PC-3 (cell line): Measurements from ENCODE around the gene GDPD3. TPM values are rescaled to one million over a fixed set of nuclear protein-coding genes. Genes with fewer than 3 reads are reported as not detected.
A peak's percentile ranks its signal among the peaks of the same experiment; 100 is the strongest.

Source experiments
- ATAC-seq: fragments of 200-7000 bp; cut with Tn5 transposase; 2 replicates; pipeline ENCODE4 v1.9.1; 2020; ENCODE audit warnings: mild to moderate bottlenecking, moderate library complexity
- BruUV-seq: library from RNA; stranded (reverse); fragments of 400-500 nt; replicated peaks from 2 replicates; lab custom pipeline; 2021; lab: Mats Ljungman, UMichigan
- CTCF ChIA-PET: fragments of 300-600 bp; sonication (Branson Sonifier 250); formaldehyde crosslinking; loops from one replicate; lab custom pipeline; 2022; ENCODE audit warnings: antibody characterized with exemption; lab: Charles Lee
- POLR2A ChIA-PET: fragments of 300-600 bp; sonication (Branson Sonifier 250); formaldehyde crosslinking; loops from one replicate; lab custom pipeline; 2022; ENCODE audit warnings: antibody characterized with exemption; ENCODE audit not compliant: unreplicated experiment; lab: Charles Lee
- DNase-seq: peaks from one replicate; pipeline ENCODE4 v3.0.0-alpha.2; 2015
- H2AFZ ChIP-seq: fragments of 300-600 bp; sonication (generic); 2 replicates; pipeline ENCODE4 v1.6.0; 2016; ENCODE audit warnings: antibody characterized with exemption, low read length
- H3F3A ChIP-seq: fragments of 300-600 bp; sonication (generic); one replicate; pipeline ENCODE4 v1.6.0; 2017; ENCODE audit warnings: antibody characterized with exemption, low read length, control low read depth, mild to moderate bottlenecking; ENCODE audit not compliant: unreplicated experiment
- H3K27ac ChIP-seq: fragments of 300-600 bp; sonication (generic); 2 replicates; pipeline ENCODE4 v1.5.1; 2016; ENCODE audit warnings: mild to moderate bottlenecking, low read length
- H3K27me3 ChIP-seq: fragments of 300-600 bp; sonication (generic); 2 replicates; pipeline ENCODE4 v1.6.1; 2016; ENCODE audit warnings: low read length, mixed read lengths
- H3K36me3 ChIP-seq: fragments of 300-600 bp; sonication (generic); 2 replicates; pipeline ENCODE4 v1.6.1; 2016; ENCODE audit warnings: low read depth, mixed run types, low read length, mixed read lengths
- H3K4me1 ChIP-seq: fragments of 300-600 bp; sonication (generic); 2 replicates; pipeline ENCODE4 v1.5.1; 2016; ENCODE audit warnings: low read length; ENCODE audit not compliant: insufficient read depth
- H3K4me2 ChIP-seq: fragments of 300-600 bp; sonication (generic); 2 replicates; pipeline ENCODE4 v1.6.0; 2016; ENCODE audit warnings: low read length
- H3K4me3 ChIP-seq: fragments of 300-600 bp; sonication (generic); 2 replicates; pipeline ENCODE4 v1.5.1; 2016; ENCODE audit warnings: mild to moderate bottlenecking, low read length, mixed read lengths
- H3K79me2 ChIP-seq: fragments of 300-600 bp; sonication (generic); 2 replicates; pipeline ENCODE4 v1.6.1; 2017; ENCODE audit warnings: low read length, mixed read lengths
- H3K9ac ChIP-seq: fragments of 300-600 bp; sonication (generic); 2 replicates; pipeline ENCODE4 v1.6.0; 2016; ENCODE audit warnings: mild to moderate bottlenecking, low read length
- H3K9me2 ChIP-seq: fragments of 300-600 bp; sonication (generic); replicated peaks from 2 replicates; pipeline ENCODE4 v1.6.1; 2016; ENCODE audit warnings: mixed run types, low read length, mixed read lengths
- H3K9me3 ChIP-seq: fragments of 300-600 bp; sonication (generic); 2 replicates; pipeline ENCODE4 v1.6.1; 2016; ENCODE audit warnings: low read length, mixed read lengths
- H4K20me1 ChIP-seq: fragments of 300-600 bp; sonication (generic); 2 replicates; pipeline ENCODE4 v1.6.1; 2016; ENCODE audit warnings: low read length, mixed read lengths
- EZH2 ChIP-seq: fragments of 300-600 bp; sonication (generic); IDR thresholded peaks from one replicate; pipeline ENCODE4 v1.6.1; 2017; ENCODE audit warnings: antibody characterized with exemption, mild to moderate bottlenecking, low read length; ENCODE audit not compliant: unreplicated experiment
- EZH2phosphoT487 ChIP-seq: fragments of 300-600 bp; sonication (generic); IDR thresholded peaks from 2 replicates; pipeline ENCODE4 v1.6.1; 2018; ENCODE audit warnings: mild to moderate bottlenecking, antibody characterized with exemption, low read length, borderline replicate concordance
- intact Hi-C: fragments of 100-400 bp; cut with micrococcal nuclease; formaldehyde crosslinking; loops from 2 replicates; pipeline ENCODE4 v1.9.0; 2023
- total RNA-seq: library from RNA; depleted of rRNA; stranded (reverse); fragments of >200 nt; gene quantifications from 2 replicates; pipeline ENCODE4 v1.2.3, GENCODE V29; 2014
- TF ChIP-seq, protein P1 (sequence below): fragments of 300-600 bp; sonication (generic); conservative IDR thresholded peaks from 2 replicates; pipeline ENCODE4 v1.5.1; 2017; ENCODE audit warnings: antibody characterized with exemption, low read depth, mild to moderate bottlenecking, low read length

The GDPD3 gene
- total RNA-seq, 1 experiment from 2014 or later: 3.4 TPM

- CTCF ChIA-PET: no interaction called here
- Histone ChIP-seq H3K9me2 (no peaks in the 10 kb centered on the region), H3K4me1 (peaks cover 29% of the 10 kb centered on the region), H3K27ac (no peak overlapping the region), H3K9me3 (no peaks in the 10 kb centered on the region), H3K27me3 (no peaks in the 10 kb centered on the region), H3K9ac (no peak overlapping the region), H3K79me2 (peaks cover 66% of the 10 kb centered on the region), H3K36me3 (peaks cover 58% of the 10 kb centered on the region), H2AFZ (no peak overlapping the region), H3K4me2 (peak overlapping the region; percentile 99), H4K20me1 (peaks cover 45% of the 10 kb centered on the region), H3F3A (no peaks in the 10 kb centered on the region), H3K4me3 (peak overlapping the region; percentile 37; the same call in 1 of the 2 replicates)
- no TSS peak for BruUV-seq
- DNase-seq (no peak), ATAC-seq (no peak)
- TF ChIP-seq EZH2phosphoT487: no peak
- no peak for TF ChIP-seq EZH2
- TF ChIP-seq, protein P1, sequence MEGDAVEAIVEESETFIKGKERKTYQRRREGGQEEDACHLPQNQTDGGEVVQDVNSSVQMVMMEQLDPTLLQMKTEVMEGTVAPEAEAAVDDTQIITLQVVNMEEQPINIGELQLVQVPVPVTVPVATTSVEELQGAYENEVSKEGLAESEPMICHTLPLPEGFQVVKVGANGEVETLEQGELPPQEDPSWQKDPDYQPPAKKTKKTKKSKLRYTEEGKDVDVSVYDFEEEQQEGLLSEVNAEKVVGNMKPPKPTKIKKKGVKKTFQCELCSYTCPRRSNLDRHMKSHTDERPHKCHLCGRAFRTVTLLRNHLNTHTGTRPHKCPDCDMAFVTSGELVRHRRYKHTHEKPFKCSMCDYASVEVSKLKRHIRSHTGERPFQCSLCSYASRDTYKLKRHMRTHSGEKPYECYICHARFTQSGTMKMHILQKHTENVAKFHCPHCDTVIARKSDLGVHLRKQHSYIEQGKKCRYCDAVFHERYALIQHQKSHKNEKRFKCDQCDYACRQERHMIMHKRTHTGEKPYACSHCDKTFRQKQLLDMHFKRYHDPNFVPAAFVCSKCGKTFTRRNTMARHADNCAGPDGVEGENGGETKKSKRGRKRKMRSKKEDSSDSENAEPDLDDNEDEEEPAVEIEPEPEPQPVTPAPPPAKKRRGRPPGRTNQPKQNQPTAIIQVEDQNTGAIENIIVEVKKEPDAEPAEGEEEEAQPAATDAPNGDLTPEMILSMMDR: no peak
- POLR2A ChIA-PET: no interaction called here
- intact Hi-C loops: no loop called here
Measured at GRCh38 chr16:30068333-30068732, 45.0 kb downstream of the GDPD3 start.

DNA sequence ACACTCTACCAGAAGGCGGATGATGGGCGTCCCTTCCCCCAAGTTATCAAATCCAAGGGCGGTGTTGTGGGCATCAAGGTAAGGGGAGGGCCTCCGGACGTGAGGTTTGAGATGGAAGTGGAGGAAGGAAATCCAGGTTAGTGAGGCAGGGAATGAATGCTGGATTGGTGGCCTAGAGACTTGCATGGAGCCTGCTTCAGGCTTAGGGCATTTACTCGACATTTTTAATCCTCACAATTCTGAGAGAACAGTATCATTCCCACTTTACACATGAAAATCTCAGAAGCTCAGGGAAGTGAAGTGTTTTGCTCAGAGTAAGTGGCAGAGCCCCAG, 45.8 kb downstream of the GDPD3 start:
- intact Hi-C loops: no loop called here
- H2AFZ ChIP-seq: no peak overlapping the region
- H3K4me2 ChIP-seq: peak overlapping the region; percentile 99
- peak overlapping the region; percentile 90; the same call in 1 of the 2 replicates for H3K9ac ChIP-seq
- BruUV-seq: no TSS peak
- ATAC-seq (no peak), DNase-seq (no peak)
- TF ChIP-seq EZH2 (no peak), EZH2phosphoT487 (no peak)
- TF ChIP-seq, protein P1: no peak
- no peaks in the 10 kb centered on the region for H3K9me2 ChIP-seq
- H3K27me3 ChIP-seq: no peaks in the 10 kb centered on the region
- peaks cover 45% of the 10 kb centered on the region for H4K20me1 ChIP-seq
- ChIA-PET CTCF (interaction anchor here (0.6 kb wide), 1 partner anchor 25 kb away, joined by 3 read pairs; no protein-coding TSS in a partner anchor), POLR2A (no interaction called here)
- H3K9me3 ChIP-seq: no peaks in the 10 kb centered on the region
- H3K79me2 ChIP-seq: peaks cover 69% of the 10 kb centered on the region
- peaks cover 58% of the 10 kb centered on the region for H3K36me3 ChIP-seq
- H3F3A ChIP-seq: no peaks in the 10 kb centered on the region
- H3K4me3 ChIP-seq: peak overlapping the region; percentile 99
- H3K27ac ChIP-seq: no peak overlapping the region
- peaks cover 29% of the 10 kb centered on the region for H3K4me1 ChIP-seq

GRCh38 chr16:30066761-30067583, 46.4 kb downstream of the GDPD3 start:
- H3F3A ChIP-seq: no peaks in the 10 kb centered on the region
- BruUV-seq: no TSS peak
- no peak for ATAC-seq
- H3K9me2 ChIP-seq: no peaks in the 10 kb centered on the region
- intact Hi-C loops: no loop called here
- H3K9ac ChIP-seq: peak overlapping the region; percentile 90
- ChIA-PET POLR2A (no interaction called here), CTCF (no interaction called here)
- H4K20me1 ChIP-seq: peaks cover 45% of the 10 kb centered on the region
- H3K4me3 ChIP-seq: peak overlapping the region; percentile 99
- peaks cover 55% of the 10 kb centered on the region for H3K36me3 ChIP-seq
- TF ChIP-seq EZH2phosphoT487 (no peak), EZH2 (no peak)
- TF ChIP-seq, protein P1: no peak
- H2AFZ ChIP-seq: no peak overlapping the region
- peak overlapping the region; percentile 99 for H3K4me2 ChIP-seq
- H3K9me3 ChIP-seq: no peaks in the 10 kb centered on the region
- no peaks in the 10 kb centered on the region for H3K27me3 ChIP-seq
- H3K79me2 ChIP-seq: peaks cover 69% of the 10 kb centered on the region
- DNase-seq: no peak
- peak overlapping the region; percentile 78 for H3K27ac ChIP-seq
- H3K4me1 ChIP-seq: peaks cover 29% of the 10 kb centered on the region
